Measurements from ENCODE around the gene CHRNA9.

DNA sequence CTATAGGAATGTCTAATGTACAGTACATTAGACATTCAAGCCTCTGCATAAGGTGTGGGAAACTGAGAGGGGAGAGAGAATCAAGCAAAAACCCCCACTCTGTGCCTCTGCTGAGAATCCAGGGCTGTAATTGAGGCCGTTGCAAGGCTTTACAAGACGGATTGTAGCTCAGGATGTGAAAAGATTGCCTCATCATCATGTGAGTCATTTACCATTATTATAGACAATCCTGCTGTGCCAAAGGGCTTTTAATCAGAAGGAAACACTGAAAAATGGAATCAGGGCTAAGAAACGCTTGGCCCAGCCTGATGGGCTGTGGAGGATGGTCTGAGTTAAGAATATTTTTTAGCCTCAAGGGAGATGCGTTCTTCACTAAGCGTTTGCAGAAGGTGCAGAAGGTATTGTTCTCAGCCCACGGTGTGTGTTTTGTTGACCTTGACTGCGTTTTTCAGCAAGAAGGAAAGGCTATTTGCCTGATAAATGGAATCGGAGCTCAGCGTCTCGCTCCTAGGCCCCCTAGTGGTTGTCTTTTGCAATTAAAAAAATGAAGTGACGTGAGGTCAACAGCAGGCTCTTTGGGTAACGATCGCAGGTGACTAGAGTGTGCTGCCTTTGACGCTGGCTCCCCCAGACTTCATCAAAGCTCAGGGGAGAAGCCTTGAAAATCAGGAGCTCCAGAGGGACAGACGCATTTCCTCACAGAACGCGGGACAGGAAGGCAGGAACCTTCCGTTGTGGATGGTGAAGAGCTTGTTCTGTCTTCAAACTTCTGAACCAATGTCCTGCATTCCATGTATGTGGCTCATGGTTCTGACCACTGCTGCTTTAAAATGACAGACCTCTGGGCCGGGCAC, 18.1 kb upstream of the CHRNA9 start:
- TF ChIP-seq, protein P1, sequence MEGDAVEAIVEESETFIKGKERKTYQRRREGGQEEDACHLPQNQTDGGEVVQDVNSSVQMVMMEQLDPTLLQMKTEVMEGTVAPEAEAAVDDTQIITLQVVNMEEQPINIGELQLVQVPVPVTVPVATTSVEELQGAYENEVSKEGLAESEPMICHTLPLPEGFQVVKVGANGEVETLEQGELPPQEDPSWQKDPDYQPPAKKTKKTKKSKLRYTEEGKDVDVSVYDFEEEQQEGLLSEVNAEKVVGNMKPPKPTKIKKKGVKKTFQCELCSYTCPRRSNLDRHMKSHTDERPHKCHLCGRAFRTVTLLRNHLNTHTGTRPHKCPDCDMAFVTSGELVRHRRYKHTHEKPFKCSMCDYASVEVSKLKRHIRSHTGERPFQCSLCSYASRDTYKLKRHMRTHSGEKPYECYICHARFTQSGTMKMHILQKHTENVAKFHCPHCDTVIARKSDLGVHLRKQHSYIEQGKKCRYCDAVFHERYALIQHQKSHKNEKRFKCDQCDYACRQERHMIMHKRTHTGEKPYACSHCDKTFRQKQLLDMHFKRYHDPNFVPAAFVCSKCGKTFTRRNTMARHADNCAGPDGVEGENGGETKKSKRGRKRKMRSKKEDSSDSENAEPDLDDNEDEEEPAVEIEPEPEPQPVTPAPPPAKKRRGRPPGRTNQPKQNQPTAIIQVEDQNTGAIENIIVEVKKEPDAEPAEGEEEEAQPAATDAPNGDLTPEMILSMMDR (IDR thresholded peaks at IDR 0.05) = peak; percentile 82 to 90 (median 87)
- no peak for TF ChIP-seq POLR2A (IDR thresholded peaks at IDR 0.05)
